Measurements from ENCODE around the gene TBC1D9B. TPM values are rescaled to one million over a fixed set of nuclear protein-coding genes. Genes with fewer than 3 reads are reported as not detected.

The TBC1D9B gene
- total and polyA plus RNA-seq, 9 of the 15 experiments (the other 6 are each of a cell fraction or from before 2014, with no cell fraction given) = 2.9 to 59.1 (median 33.5) TPM

DNA sequence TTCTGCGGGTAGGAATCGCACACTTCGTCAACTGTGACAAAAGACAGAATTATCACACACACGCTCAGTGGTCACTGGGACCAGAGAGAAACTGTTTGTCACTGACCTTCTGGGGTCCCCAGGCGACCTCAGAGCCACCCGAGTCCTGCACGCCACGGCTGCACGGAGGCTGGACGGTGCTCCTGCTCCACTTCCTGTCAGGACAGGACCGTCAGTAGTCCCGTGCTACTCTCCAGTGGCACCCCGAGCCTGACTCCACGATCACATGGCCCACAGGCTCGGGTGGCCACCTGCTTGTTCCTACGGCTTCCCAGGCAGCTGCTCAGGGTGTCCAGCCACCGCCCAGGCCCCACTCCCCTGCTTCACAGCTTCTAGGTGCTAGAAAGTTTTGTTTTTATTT lies 66.9 kb downstream of the TBC1D9B start:
- TF ChIP-seq POLR2G (IDR thresholded peaks at IDR 0.05; ENCODE audit: low read depth, low read length) = peak; percentile 44; the same call in 1 of the 2 replicates
- TF ChIP-seq, protein P1, sequence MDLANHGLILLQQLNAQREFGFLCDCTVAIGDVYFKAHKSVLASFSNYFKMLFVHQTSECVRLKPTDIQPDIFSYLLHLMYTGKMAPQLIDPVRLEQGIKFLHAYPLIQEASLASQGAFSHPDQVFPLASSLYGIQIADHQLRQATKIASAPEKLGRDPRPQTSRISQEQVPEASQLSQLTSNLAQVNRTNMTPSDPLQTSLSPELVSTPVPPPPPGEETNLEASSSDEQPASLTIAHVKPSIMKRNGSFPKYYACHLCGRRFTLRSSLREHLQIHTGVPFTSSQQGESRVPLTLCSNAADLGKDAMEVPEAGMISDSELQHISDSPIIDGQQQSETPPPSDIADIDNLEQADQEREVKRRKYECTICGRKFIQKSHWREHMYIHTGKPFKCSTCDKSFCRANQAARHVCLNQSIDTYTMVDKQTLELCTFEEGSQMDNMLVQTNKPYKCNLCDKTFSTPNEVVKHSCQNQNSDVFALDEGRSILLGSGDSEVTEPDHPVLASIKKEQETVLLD (IDR thresholded peaks at IDR 0.05) = no peak
- Histone ChIP-seq H3K4me1 (replicated peaks in 1 of 2; ENCODE audit: control insufficient read depth in 2 of 2, insufficient read depth in 2 of 2, low read length in 2 of 2) (peaks cover 0 to 13% of the 10 kb centered on the region in 2 experiments; a peak in 3 of 5 replicates), H3K4me2 (ENCODE audit: insufficient read depth, low read length) (no peak overlapping the region), H3K79me2 (ENCODE audit: control insufficient read depth, insufficient read depth, low read length) (no peaks in the 10 kb centered on the region), H3K4me3 (no peak overlapping the region), H3K9me3 (replicated peaks; ENCODE audit: control insufficient read depth, insufficient read depth, low read depth, low read length) (no peaks in the 10 kb centered on the region), H4K20me1 (replicated peaks; ENCODE audit: control insufficient read depth, insufficient read depth, low read length) (peaks cover 4% of the 10 kb centered on the region; the same call in 1 of the 2 replicates), H3K9me1 (ENCODE audit: control insufficient read depth, insufficient read depth, low read length) (no peaks in the 10 kb centered on the region), H3K27ac (ENCODE audit: extremely low read depth, low read depth, low read length) (no peak overlapping the region), H3K27me3 (ENCODE audit: control insufficient read depth in 2 of 2, insufficient read depth in 2 of 2, low read length in 2 of 2) (no peaks in the 10 kb centered on the region), H3K36me3 (ENCODE audit: control insufficient read depth, insufficient read depth, low read length) (peaks cover 51% of the 10 kb centered on the region; the same call in 2 of the 3 replicates), H3K9ac (ENCODE audit: insufficient read depth in 1 of 2, low read depth in 2 of 2, low read length in 2 of 2) (no peak overlapping the region), H2AFZ (ENCODE audit: low read depth, low read length) (no peak overlapping the region)
- 89% methylated on average over 17 of the region's 17 CpGs for WGBS (ENCODE audit: insufficient coverage, low coverage, missing lambda C conversion rate)
- DNase-seq (ENCODE audit: extremely low read depth in 1 of 4, low spot score in 3 of 4) (no peak), ATAC-seq (no peak), FAIRE-seq (no peak)
- intact Hi-C loops (cut with micrococcal nuclease) (no loop called here), in situ Hi-C loops (cut with MboI) (no loop called here)
- POLR2A ChIA-PET = interaction anchor here (1.0 kb wide), 1 partner anchor 233 kb away, joined by 3 read pairs; no protein-coding TSS in a partner anchor
- BruUV-seq (replicated peaks) = no TSS peak
- CTCF ChIA-PET (ENCODE audit: low intra/inter-chr PET ratio) = no interaction called here

DNA sequence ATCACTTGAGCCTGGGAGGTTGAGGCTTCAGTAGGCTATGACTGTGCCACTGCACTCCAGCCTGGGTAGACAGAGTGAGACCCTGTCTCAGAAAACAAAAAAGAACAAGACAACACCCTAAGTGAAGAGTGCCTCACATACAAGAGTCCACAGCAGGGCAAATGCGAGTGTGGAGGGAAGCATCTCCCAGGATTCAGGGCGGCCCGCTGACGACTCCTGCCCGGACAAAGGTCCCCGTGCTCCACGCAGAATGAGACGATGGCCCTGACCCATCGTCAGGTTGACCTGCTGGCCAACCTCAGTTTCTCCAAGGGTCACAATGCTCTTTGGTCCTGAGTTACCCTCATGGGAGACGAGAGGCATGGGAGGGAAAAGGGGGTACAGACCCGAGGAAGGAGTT lies 67.4 kb downstream of the TBC1D9B start:
- intact Hi-C loops (cut with micrococcal nuclease) (no loop called here), in situ Hi-C loops (cut with MboI) (no loop called here)
- Histone ChIP-seq H3K36me3 (ENCODE audit: control insufficient read depth, insufficient read depth, low read length) (peaks cover 53% of the 10 kb centered on the region; the same call in 2 of the 3 replicates), H3K9me3 (replicated peaks; ENCODE audit: control insufficient read depth, insufficient read depth, low read depth, low read length) (no peaks in the 10 kb centered on the region), H3K27ac (ENCODE audit: extremely low read depth, low read depth, low read length) (no peak overlapping the region), H3K4me1 (replicated peaks in 1 of 2; ENCODE audit: control insufficient read depth in 2 of 2, insufficient read depth in 2 of 2, low read length in 2 of 2) (peaks cover 0 to 13% of the 10 kb centered on the region in 2 experiments; a peak in 3 of 5 replicates), H3K4me3 (no peak overlapping the region), H3K79me2 (ENCODE audit: control insufficient read depth, insufficient read depth, low read length) (no peaks in the 10 kb centered on the region), H3K4me2 (ENCODE audit: insufficient read depth, low read length) (no peak overlapping the region), H4K20me1 (replicated peaks; ENCODE audit: control insufficient read depth, insufficient read depth, low read length) (peaks cover 4% of the 10 kb centered on the region; the same call in 1 of the 2 replicates), H3K27me3 (ENCODE audit: control insufficient read depth in 2 of 2, insufficient read depth in 2 of 2, low read length in 2 of 2) (no peaks in the 10 kb centered on the region), H3K9me1 (ENCODE audit: control insufficient read depth, insufficient read depth, low read length) (no peaks in the 10 kb centered on the region), H3K9ac (ENCODE audit: insufficient read depth in 1 of 2, low read depth in 2 of 2, low read length in 2 of 2) (no peak overlapping the region), H2AFZ (ENCODE audit: low read depth, low read length) (no peak overlapping the region)
- no TSS peak for BruUV-seq (replicated peaks)
- ChIA-PET POLR2A (interaction anchor here (1.0 kb wide), 2 partner anchors 9 to 11 kb away, joined by 3 to 4 read pairs; no protein-coding TSS in a partner anchor), CTCF (ENCODE audit: low intra/inter-chr PET ratio) (no interaction called here)
- FAIRE-seq (no peak), ATAC-seq (no peak), DNase-seq (ENCODE audit: extremely low read depth in 1 of 4, low spot score in 3 of 4) (no peak)
- WGBS (ENCODE audit: insufficient coverage, low coverage, missing lambda C conversion rate) = 90% methylated on average over 10 of the region's 11 CpGs
- no peak for TF ChIP-seq ZSCAN32 (CRISPR knock-in tag; IDR thresholded peaks at IDR 0.05)
- no peak for TF ChIP-seq POLR2B (IDR thresholded peaks at IDR 0.05; ENCODE audit: low read depth, partially characterized antibody)
- TF ChIP-seq L3MBTL2 (IDR thresholded peaks at IDR 0.05) = no peak

Data from K562 (cell line).